UCSD-AML1 (cell line): ENCODE results near the gene FLT3.
A peak's percentile ranks its signal among the peaks of the same experiment; 100 is the strongest.
"Not testable (repeated sequence)": the region's sequence is repeated elsewhere in the genome, so short reads cannot be mapped to it uniquely, and the experiment has no call there.

Experiments
- DNase-seq: peaks from one replicate; lab custom pipeline; 2025; ENCODE audit not compliant: unreplicated experiment; lab: John Stamatoyannopoulos, UW

FLT3 gene

GRCh38 chr13:28046981-28047380 is 53.4 kb downstream of the FLT3 start:
- DNase-seq: no peak

GRCh38 chr13:28045861-28046260 is 54.5 kb downstream of the FLT3 start:
- no peak for DNase-seq

- DNase-seq: no peak
These were observed 55.8 kb downstream of the FLT3 start for GRCh38 chr13:28044608-28045007.

GRCh38 chr13:28043224-28043623 is 57.2 kb downstream of the FLT3 start:
- DNase-seq: no peak

- DNase-seq: no peak
These were observed 58.9 kb downstream of the FLT3 start for GRCh38 chr13:28041501-28041900.

GRCh38 chr13:28041031-28041461 is 59.3 kb downstream of the FLT3 start:
- no peak for DNase-seq

GRCh38 chr13:28037399-28037798 is 63.0 kb downstream of the FLT3 start:
- no peak for DNase-seq

GRCh38 chr13:28035146-28035782 is 65.1 kb downstream of the FLT3 start:
- no peak for DNase-seq

- no peak for DNase-seq
These were observed 66.3 kb downstream of the FLT3 start for GRCh38 chr13:28033894-28034655.

- not testable (repeated sequence) for DNase-seq
These were observed 67.9 kb downstream of the FLT3 start for GRCh38 chr13:28032438-28032837.

- no peak for DNase-seq
These were observed 68.5 kb downstream of the FLT3 start for GRCh38 chr13:28031896-28032288.

- peak; percentile 36 for DNase-seq
These were observed 69.0 kb downstream of the FLT3 start for GRCh38 chr13:28031220-28031895.

GRCh38 chr13:28027607-28028364 is 72.6 kb downstream of the FLT3 start:
- DNase-seq: no peak

- DNase-seq: no peak
These were observed 73.3 kb downstream of the FLT3 start for GRCh38 chr13:28027071-28027470.

- no peak for DNase-seq
These were observed 73.9 kb downstream of the FLT3 start for GRCh38 chr13:28026508-28026907.

- no peak for DNase-seq
These were observed 77.4 kb downstream of the FLT3 start for GRCh38 chr13:28022848-28023518.

- no peak for DNase-seq
These were observed 86.1 kb downstream of the FLT3 start for GRCh38 chr13:28014301-28014700.

GRCh38 chr13:28013482-28013881 is 86.9 kb downstream of the FLT3 start:
- no peak for DNase-seq

GRCh38 chr13:28012896-28013295 is 87.5 kb downstream of the FLT3 start:
- DNase-seq: no peak

GRCh38 chr13:28012383-28012782 is 88.0 kb downstream of the FLT3 start:
- no peak for DNase-seq

GRCh38 chr13:28010046-28010445 is 90.3 kb downstream of the FLT3 start:
- no peak for DNase-seq
